ENCODE data around the gene KRTAP21-3. TPM values are rescaled to one million over a fixed set of nuclear protein-coding genes. Genes with fewer than 3 reads are reported as not detected.

KRTAP21-3 gene
- total and polyA plus RNA-seq, 11 donors, result not detected

GRCh38 chr21:30713766-30714165, 4.8 kb downstream of the KRTAP21-3 start:
- no peak overlapping the region for H3K4me3 ChIP-seq
- no peaks in the 10 kb centered on the region for H3K27me3 ChIP-seq
- ATAC-seq, result no peak
- H3K27ac ChIP-seq, result no peak overlapping the region
- intact Hi-C loops (cut with DNase I), result no loop called here
- H3K9me3 ChIP-seq, result peaks cover 0 to 16% (median 4%) of the 10 kb centered on the region in 12 donors
- H3K36me3 ChIP-seq, result no peaks in the 10 kb centered on the region
- 82 to 88% (median 86%) methylated on average over 3 of the region's 3 CpGs for WGBS, 4 donors
- TF ChIP-seq CTCF (IDR thresholded peaks at IDR 0.05) (no peak), POLR2A (IDR thresholded peaks at IDR 0.05) (no peak)
- H3K4me1 ChIP-seq, result no peaks in the 10 kb centered on the region
- DNase-seq, result no peak

- WGBS, 4 donors, result 26 to 35% (median 32%) methylated on average over 3 of the region's 3 CpGs
- Histone ChIP-seq H3K4me1 (no peaks in the 10 kb centered on the region), H3K9me3 (peaks cover 0 to 16% (median 6%) of the 10 kb centered on the region in 12 donors), H3K4me3 (no peak overlapping the region), H3K27ac (no peak overlapping the region), H3K36me3 (no peaks in the 10 kb centered on the region), H3K27me3 (no peaks in the 10 kb centered on the region)
- no peak for TF ChIP-seq CTCF (IDR thresholded peaks at IDR 0.05)
- no peak for TF ChIP-seq POLR2A (IDR thresholded peaks at IDR 0.05)
- ATAC-seq (no peak), DNase-seq (no peak)
- intact Hi-C loops (cut with DNase I), result no loop called here
Observed at GRCh38 chr21:30710499-30710898, 8.1 kb downstream of the KRTAP21-3 start.

GRCh38 chr21:30707409-30707808, 11.2 kb downstream of the KRTAP21-3 start:
- H3K4me1 ChIP-seq, result no peaks in the 10 kb centered on the region
- no peak for ATAC-seq
- no peak for DNase-seq
- H3K27ac ChIP-seq, result no peak overlapping the region
- TF ChIP-seq CTCF (IDR thresholded peaks at IDR 0.05), result no peak
- H3K36me3 ChIP-seq, result no peaks in the 10 kb centered on the region
- intact Hi-C loops (cut with DNase I), result no loop called here
- peaks cover 0 to 13% (median 3%) of the 10 kb centered on the region in 12 donors for H3K9me3 ChIP-seq
- no peaks in the 10 kb centered on the region for H3K27me3 ChIP-seq
- no peak overlapping the region for H3K4me3 ChIP-seq

- H3K36me3 ChIP-seq, result no peaks in the 10 kb centered on the region
- intact Hi-C loops (cut with DNase I), result no loop called here
- H3K4me1 ChIP-seq, result no peaks in the 10 kb centered on the region
- H3K27ac ChIP-seq, result no peak overlapping the region
- no peaks in the 10 kb centered on the region for H3K27me3 ChIP-seq
- DNase-seq (no peak), ATAC-seq (no peak)
- no peak overlapping the region for H3K4me3 ChIP-seq
- WGBS, 4 donors, result 43 to 49% (median 44%) methylated on average over 1 of the region's 1 CpG
- TF ChIP-seq POLR2A (IDR thresholded peaks at IDR 0.05) (no peak), CTCF (IDR thresholded peaks at IDR 0.05) (no peak)
- peaks cover 0 to 29% (median 4%) of the 10 kb centered on the region in 12 donors for H3K9me3 ChIP-seq
Observed at GRCh38 chr21:30695956-30696355, 22.6 kb downstream of the KRTAP21-3 start.

Measured in heart left ventricle (tissue), 16 donors.